HG02763 (cell line): ENCODE results near the gene MARCHF5.

Experiments
- ATAC-seq: cut with Tn5 transposase; IDR thresholded peaks from one replicate; pipeline ENCODE4 v1.9.1; 2021; ENCODE audit warnings: mild to moderate bottlenecking, moderate library complexity; ENCODE audit not compliant: unreplicated experiment

MARCHF5 gene

DNA sequence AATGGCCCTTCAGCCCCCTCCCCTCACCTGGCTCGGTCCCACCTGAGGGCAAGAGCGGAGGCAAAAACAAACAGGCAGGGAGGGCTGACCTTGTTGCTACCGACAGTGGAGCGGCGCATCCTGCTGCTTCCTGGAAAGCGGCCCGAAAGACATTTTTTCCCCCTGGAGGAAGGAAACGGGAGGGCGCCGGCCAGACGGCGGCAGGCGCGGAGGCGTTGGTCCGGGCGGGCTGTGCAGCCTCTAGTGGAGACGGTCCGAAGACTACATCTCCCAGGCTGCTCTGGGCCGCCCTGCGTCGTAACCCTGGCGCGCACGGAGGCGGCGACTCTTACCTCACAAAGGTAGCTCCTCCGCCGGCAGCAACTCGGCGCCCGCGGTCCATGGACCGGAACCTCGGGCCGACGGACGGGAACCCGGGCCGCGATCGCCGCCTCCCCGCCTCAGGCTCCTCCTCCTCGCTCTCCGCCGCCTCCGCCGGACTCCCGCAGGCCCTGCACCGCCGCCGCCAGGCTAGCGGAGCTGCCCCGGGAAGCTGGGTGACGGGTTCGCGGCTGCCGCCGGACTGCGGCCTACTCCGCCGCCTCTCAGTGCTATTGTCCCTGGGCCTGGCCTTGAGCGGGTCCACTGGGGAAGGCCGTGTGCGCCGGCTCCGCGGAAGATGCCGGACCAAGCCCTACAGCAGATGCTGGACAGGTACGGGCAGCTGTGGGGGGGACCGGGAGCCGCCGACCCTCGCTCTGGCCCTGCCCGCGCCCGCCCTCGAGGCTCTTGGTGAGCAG lies at the start of gene MARCHF5, which contains the start of gene CPEB3:
MARCHF5 (plus strand) TSS at position 331 of the 779 bp plus-strand sequence; CDS start at position 659, 328 bp downstream.
CPEB3 (minus strand) TSS at position 242 of the 779 bp plus-strand sequence. CDS start 50,728 bp downstream, outside the sequence.
- peak; percentile 98 for ATAC-seq

- ATAC-seq, result no peak
Measured at GRCh38 chr10:92241501-92241900, 49.5 kb upstream of the MARCHF5 start.

DNA sequence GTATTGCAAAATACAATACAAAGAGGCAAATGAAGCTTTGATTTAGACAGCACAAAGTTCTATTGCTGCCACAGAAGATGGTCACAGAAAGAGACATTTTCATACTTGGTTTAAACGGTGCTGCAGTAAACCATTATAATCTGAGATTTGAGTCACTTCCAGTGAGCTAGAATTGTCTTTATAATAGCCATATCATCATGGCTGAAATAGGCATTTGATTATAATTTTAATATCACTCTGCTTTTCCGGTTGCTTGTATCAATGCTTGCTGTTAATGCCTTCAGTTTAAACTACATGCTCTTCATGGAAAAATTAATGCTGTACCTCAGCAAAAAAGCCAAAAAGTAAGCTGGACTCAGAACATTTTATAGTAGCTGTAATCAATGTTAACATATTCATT lies 48.6 kb upstream of the MARCHF5 start:
- no peak for ATAC-seq

DNA sequence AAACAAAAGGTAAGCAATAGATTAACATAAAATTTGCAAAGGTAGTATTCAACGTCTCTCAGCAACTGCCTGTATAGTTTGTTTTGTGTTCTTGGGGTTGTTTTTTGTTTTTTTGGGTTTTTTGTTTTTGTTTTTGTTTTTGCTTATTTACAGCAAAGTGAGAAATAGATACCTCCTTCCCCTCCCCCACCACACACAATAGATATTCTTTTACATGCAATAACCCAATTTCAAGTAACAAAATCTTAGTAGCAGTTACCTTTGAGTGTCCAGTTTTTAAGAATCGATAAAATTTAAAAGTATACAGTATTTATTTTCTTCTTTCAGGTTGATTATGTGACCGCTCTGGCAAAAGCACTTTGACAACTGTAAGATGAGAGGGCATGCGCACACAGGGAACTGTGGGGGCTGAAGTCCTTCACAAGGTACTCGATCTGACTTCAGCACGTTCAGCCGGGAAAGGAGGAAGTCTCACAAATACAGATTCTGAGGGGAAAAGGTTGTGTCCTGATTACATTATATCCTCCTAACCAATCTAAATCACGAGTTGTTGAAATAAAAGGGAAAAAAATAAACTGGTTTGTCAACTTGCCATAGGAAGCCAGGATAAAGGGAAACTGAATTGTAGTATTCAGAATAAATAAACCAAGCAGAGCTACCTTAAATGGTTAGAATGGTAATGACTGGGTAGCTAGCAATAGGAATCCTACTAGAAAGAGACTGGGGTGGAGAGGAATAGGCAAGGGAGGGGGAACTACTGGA lies 47.9 kb upstream of the MARCHF5 start:
- no peak for ATAC-seq

DNA sequence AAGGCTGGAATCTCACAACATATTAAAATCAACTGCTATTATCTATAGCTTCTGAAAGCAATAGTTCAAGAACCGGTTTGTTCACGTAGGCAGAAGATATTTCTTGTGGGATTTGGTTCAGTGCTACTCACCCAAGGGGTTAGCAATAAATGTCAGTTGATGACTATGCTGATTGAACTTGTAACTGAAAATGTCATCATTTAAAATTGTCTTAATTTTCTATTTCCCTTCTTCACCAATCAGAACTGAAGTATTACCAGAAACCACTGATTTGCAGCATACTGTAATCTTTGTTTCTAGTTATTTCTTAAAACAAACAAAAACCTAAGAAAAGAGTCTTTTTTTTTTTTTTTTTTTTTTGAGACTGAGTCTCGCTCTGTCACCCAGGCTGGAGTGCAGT lies 46.2 kb upstream of the MARCHF5 start:
- no peak for ATAC-seq

- no peak for ATAC-seq
Measured at GRCh38 chr10:92248566-92248965, 42.4 kb upstream of the MARCHF5 start.

DNA sequence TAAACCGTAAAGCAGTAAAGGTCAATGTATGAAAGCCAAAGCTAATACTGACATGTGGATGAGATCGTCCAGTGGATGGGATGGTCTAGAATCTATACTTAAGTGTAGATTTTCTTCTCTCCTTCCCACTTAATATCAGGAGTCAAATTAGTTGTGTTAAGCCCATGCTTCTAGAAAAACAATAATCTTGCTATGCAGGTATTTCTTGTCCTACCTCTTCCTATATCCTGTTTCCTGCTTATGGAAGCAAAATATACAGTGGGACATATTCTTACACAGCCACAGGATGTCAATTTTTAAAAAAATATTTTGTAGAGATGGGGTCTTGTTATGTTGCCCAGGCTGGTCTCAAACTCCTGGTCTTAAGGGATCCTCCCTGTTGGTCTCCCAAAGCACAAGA lies 27.6 kb upstream of the MARCHF5 start:
- no peak for ATAC-seq

DNA sequence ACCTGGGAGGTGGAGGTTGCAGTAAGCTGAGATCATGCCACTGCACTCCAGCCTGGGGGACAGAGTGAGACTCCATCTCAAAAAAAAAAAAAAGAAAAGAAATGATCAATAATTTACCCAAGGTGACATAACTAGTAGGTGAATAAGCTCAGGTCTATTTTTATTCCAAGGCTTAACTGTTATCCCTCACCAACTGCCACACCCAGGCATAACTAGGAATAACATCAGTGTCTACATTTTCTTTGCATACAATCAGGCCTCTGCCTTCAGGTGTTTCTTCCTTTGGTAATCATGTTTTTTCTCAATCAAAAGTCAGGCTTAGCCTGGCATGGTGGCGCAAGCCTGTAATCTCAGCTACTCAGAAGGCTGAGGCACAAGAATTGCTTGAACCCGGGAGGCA lies 26.7 kb upstream of the MARCHF5 start:
- no peak for ATAC-seq

GRCh38 chr10:92265687-92266258 lies 25.2 kb upstream of the MARCHF5 start:
- no peak for ATAC-seq

DNA sequence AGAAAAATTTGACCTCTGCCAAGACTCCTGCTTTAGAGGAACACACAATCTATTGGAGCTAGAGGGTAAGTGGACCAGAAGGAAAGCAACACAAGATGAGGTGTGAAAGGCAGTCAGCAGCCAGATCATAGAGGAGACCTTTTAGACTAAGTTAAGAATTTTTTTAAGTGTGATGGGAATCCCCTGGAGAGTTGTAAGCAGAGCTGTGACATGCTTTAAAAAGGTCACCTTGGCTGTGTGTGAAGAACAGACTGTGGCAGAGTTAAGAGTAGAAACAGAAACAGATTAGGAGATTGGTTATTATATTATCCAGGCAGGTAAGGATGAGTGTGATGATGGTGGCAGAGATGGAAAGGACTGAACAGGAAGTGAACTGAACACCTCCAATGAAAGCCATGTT lies 23.6 kb upstream of the MARCHF5 start:
- no peak for ATAC-seq

DNA sequence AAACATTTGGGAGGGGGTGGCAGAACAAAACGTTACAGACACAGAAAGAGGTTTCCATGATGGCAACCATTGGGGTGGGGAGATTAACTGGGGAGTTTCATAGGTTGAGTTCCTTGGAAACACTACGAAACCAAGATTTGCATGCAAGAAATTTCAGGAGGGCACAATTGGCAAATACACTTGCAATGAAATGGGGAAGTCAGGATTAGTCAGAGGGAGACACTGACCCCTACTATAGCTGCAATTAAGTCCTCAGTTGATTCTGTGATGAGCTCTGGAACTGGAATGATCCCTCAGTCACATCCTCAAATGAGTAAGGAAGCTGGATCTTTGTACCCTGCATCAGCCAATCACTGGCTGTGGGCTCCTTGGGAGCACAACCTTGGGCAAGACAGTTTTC lies 22.2 kb upstream of the MARCHF5 start:
- ATAC-seq, result no peak

DNA sequence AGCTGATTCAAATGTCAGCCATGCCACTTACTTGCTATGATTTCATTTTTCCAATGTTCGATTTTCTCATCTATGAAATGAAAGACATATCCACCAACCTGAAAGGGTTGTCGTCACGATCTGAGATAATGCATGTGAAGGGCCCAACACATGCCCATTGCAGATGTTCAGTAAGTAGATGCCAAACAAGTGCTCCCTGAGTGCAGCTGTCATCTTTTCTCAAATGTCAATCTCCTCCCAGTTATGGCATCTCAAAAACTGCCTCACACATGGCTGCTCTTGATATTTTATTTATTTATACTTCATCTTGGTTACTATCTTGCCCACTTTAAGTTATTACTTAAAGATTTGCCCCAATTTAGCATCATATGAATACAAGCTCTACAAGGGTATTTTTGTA lies 16.9 kb upstream of the MARCHF5 start:
- ATAC-seq, result no peak

- no peak for ATAC-seq
Measured at GRCh38 chr10:92278996-92279696, 11.8 kb upstream of the MARCHF5 start.

- no peak for ATAC-seq
Measured at GRCh38 chr10:92284112-92284704, 6.8 kb upstream of the MARCHF5 start.

GRCh38 chr10:92290076-92290836 lies 711 bp upstream of the MARCHF5 start:
- peak; percentile 18 for ATAC-seq

- no peak for ATAC-seq
Measured at GRCh38 chr10:92291616-92291865, 574 bp downstream of the MARCHF5 start.

DNA sequence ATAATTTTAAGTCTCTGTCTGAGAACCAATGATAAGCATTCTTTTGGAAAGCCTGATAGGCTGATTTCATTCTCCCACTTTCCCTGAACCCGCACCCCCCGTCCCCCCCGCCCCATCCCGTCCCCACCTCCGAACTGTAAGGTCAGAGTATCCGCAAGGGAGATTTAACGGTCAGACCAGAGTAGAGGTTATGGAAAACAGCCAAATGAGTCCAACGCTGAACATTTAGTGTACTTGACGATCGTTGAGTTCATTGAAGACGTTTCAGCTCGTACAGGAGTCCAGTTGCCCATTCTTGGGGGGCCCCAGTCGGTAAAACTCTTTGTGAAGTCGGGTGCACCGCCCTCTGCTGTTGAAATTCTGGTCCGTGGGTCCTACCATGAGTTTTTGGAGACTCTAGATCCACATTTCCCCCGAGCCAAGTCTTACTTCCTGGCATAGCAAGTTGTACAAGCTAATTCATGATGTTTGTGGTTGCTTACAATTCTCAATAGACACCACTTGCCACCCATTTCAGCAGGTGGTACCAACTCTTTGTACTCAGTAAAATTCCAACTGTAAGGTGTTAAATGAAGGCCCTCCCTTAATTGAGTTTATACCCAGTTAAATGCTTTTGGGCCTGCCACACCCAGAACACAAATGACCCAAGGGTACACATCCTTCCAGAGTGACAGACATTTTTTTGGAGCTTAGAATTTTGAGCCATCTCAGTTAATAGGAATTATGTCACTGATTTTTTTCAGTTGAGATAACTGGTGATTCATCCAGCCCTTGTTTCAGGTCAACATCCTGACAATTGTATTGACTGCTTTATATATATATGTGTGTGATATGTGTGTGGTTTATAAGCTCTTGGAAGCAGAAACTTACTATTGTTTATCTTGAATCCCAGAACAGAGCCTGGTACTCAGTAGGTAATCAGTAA lies 1.2 kb downstream of the MARCHF5 start:
- no peak for ATAC-seq

GRCh38 chr10:92298487-92298886 lies 7.5 kb downstream of the MARCHF5 start:
- no peak for ATAC-seq

- no peak for ATAC-seq
Measured at GRCh38 chr10:92303096-92303495, 12.1 kb downstream of the MARCHF5 start.
